Measurements from ENCODE around the gene ELANE. TPM values are rescaled to one million over a fixed set of nuclear protein-coding genes. Genes with fewer than 3 reads are reported as not detected.
"Not testable (repeated sequence)": the region's sequence is repeated elsewhere in the genome, so short reads cannot be mapped to it uniquely, and the experiment has no call there.

The ELANE gene
- total RNA-seq, 2 donors from 2014 or later: 1.5 to 2.4 TPM

GRCh38 chr19:885536-886224 is 33.6 kb downstream of the ELANE start:
- no peak for DNase-seq
- no peak for ATAC-seq
- intact Hi-C loops (cut with DNase I): no loop called here

- ATAC-seq: no peak
- DNase-seq: no peak
- intact Hi-C loops (cut with DNase I): no loop called here
Measured at GRCh38 chr19:887072-887471, 35.0 kb downstream of the ELANE start.

GRCh38 chr19:887599-887998 is 35.5 kb downstream of the ELANE start:
- DNase-seq: no peak
- ATAC-seq: no peak
- intact Hi-C loops (cut with DNase I): no loop called here

- no peak for ATAC-seq
- DNase-seq: no peak
- intact Hi-C loops (cut with DNase I): no loop called here
Measured at GRCh38 chr19:888581-889385, 36.7 kb downstream of the ELANE start.

- no peak for ATAC-seq
- intact Hi-C loops (cut with DNase I): no loop called here
- no peak for DNase-seq
Measured at GRCh38 chr19:889662-890295, 37.7 kb downstream of the ELANE start.

GRCh38 chr19:890831-891230 is 38.7 kb downstream of the ELANE start:
- no peak for DNase-seq
- ATAC-seq: no peak
- intact Hi-C loops (cut with DNase I): no loop called here

GRCh38 chr19:891421-892200 is 39.5 kb downstream of the ELANE start:
- ATAC-seq; intact Hi-C loops (cut with DNase I); DNase-seq: not testable (repeated sequence)

- no peak for ATAC-seq
Measured at GRCh38 chr19:892243-892893, 40.3 kb downstream of the ELANE start.

GRCh38 chr19:892894-893689 is 41.0 kb downstream of the ELANE start, which contains the start of the genes MED16 and RNU6-9:
Gene MED16 (minus strand): TSS chr19:893187. CDS start chr19:891131, 2,056 bp downstream.
Gene RNU6-9 (plus strand): TSS chr19:893484.
- intact Hi-C loops (cut with DNase I): no loop called here
- peak; percentile 93 for DNase-seq
- ATAC-seq: peak; percentile 97 to 99

More at GRCh38 chr19:892243-892893, 40.3 kb downstream of the ELANE start:
- intact Hi-C loops (cut with DNase I): no loop called here
- DNase-seq: no peak

- ATAC-seq (no peak), DNase-seq (no peak)
- intact Hi-C loops (cut with DNase I): no loop called here
Measured at GRCh38 chr19:896434-896833, 44.3 kb downstream of the ELANE start.

- intact Hi-C loops (cut with DNase I): no loop called here
- ATAC-seq: no peak
Measured at GRCh38 chr19:896999-897398, 44.9 kb downstream of the ELANE start.

GRCh38 chr19:897442-898039 is 45.4 kb downstream of the ELANE start:
- intact Hi-C loops (cut with DNase I): no loop called here
- ATAC-seq (no peak), DNase-seq (no peak)

More at GRCh38 chr19:896999-897398, 44.9 kb downstream of the ELANE start:
- DNase-seq: no peak

- DNase-seq (no peak), ATAC-seq (no peak)
- intact Hi-C loops (cut with DNase I): no loop called here
Measured at GRCh38 chr19:898663-899062, 46.6 kb downstream of the ELANE start.

- intact Hi-C loops (cut with DNase I): no loop called here
- DNase-seq: no peak
- no peak for ATAC-seq
Measured at GRCh38 chr19:899336-900042, 47.4 kb downstream of the ELANE start.

- intact Hi-C loops (cut with DNase I): no loop called here
- DNase-seq (no peak), ATAC-seq (no peak)
Measured at GRCh38 chr19:900043-900301, 47.9 kb downstream of the ELANE start.

GRCh38 chr19:900302-901111 is 48.4 kb downstream of the ELANE start:
- no peak for DNase-seq
- intact Hi-C loops (cut with DNase I): no loop called here
- ATAC-seq: peak in 1 of 2 donors; percentile 13

All from left cardiac atrium (tissue), 4 donors.